K562 (cell line): ENCODE results near the gene RABGAP1. TPM values are rescaled to one million over a fixed set of nuclear protein-coding genes. Genes with fewer than 3 reads are reported as not detected.
A peak's percentile ranks its signal among the peaks of the same experiment; 100 is the strongest.

ENCODE experiments used
- ATAC-seq: fragments of 200-7000 bp; cut with Tn5 transposase; 3 replicates; pipeline ENCODE4 v1.9.1; 2020; ENCODE audit warnings: moderate library complexity
- BruUV-seq: library from RNA; stranded (reverse); fragments of 400-500 nt; replicated peaks from 2 replicates; lab custom pipeline; 2021; lab: Mats Ljungman, UMichigan
- CTCF ChIA-PET: fragments of 300-600 bp; formaldehyde crosslinking; extraction: SDS; loops from one replicate; lab custom pipeline; 2021; ENCODE audit warnings: low intra/inter-chr PET ratio; lab: Yijun Ruan, JAX
- POLR2A ChIA-PET: fragments of 300-600, 350-650 bp; sonication (Branson Sonifier 250); formaldehyde crosslinking; extraction: SDS; loops from one replicate; lab custom pipeline; 2021; ENCODE audit warnings: antibody characterized with exemption, inconsistent platforms; lab: Yijun Ruan, JAX
- DNase-seq, 4 experiments: peaks; one replicate each; pipeline versions ENCODE4 v3.0.0 to v3.0.0-alpha.2; 2011 to 2018; ENCODE audit warnings: low spot score in 3 of 4, mixed read lengths in 3 of 4; ENCODE audit errors: extremely low read depth in 1 of 4
- FAIRE-seq: peaks from 2 replicates; lab custom pipeline; 2011; peaks lifted over from hg19 to GRCh38; lab: Jason Lieb, UNC
- H2AFZ ChIP-seq: 2 replicates; pipeline ENCODE4 v1.6.0; 2011; ENCODE audit warnings: low read depth, low read length, control low read depth, inconsistent platforms
- H3K27ac ChIP-seq: fragments of 200-600 bp; 3 replicates; pipeline ENCODE4 v1.8.0; 2011; ENCODE audit warnings: low read depth, mild to moderate bottlenecking, control low read depth, inconsistent platforms, low read length, moderate library complexity, mixed read lengths; ENCODE audit errors: extremely low read depth
- H3K27me3 ChIP-seq, 2 experiments: fragments of 300-600 bp in 1 of 2; 2 replicates in 1 of 2; 3 replicates in 1 of 2; pipeline versions ENCODE4 v1.6.0 to v1.8.0; 2011; ENCODE audit warnings: inconsistent platforms in 2 of 2, low read length in 2 of 2, mild to moderate bottlenecking in 1 of 2, mixed read lengths in 1 of 2, moderate library complexity in 1 of 2; ENCODE audit not compliant: control insufficient read depth in 2 of 2, insufficient read depth in 2 of 2
- H3K36me3 ChIP-seq: fragments of 300-600 bp; 3 replicates; pipeline ENCODE4 v1.8.0; 2011; ENCODE audit warnings: mild to moderate bottlenecking, low read length, inconsistent platforms; ENCODE audit not compliant: control insufficient read depth, insufficient read depth
- H3K4me1 ChIP-seq, 2 experiments: fragments of 200-600 bp in 1 of 2; replicated peaks in 1 of 2; 2 replicates in 1 of 2; 3 replicates in 1 of 2; pipeline versions ENCODE4 v1.5.1 to v1.8.0; 2011; ENCODE audit warnings: inconsistent platforms in 2 of 2, low read length in 2 of 2, mild to moderate bottlenecking in 1 of 2, mixed read lengths in 1 of 2, moderate library complexity in 1 of 2; ENCODE audit not compliant: control insufficient read depth in 2 of 2, insufficient read depth in 2 of 2
- H3K4me2 ChIP-seq: 2 replicates; pipeline ENCODE4 v1.6.1; 2011; ENCODE audit warnings: low read length, control low read depth, inconsistent platforms, mixed read lengths; ENCODE audit not compliant: insufficient read depth
- H3K4me3 ChIP-seq: fragments of 200-600 bp; sonication (generic), shearing (Covaris generic); 2 replicates; pipeline ENCODE4 v1.5.1; 2016; ENCODE audit warnings: control low read depth, inconsistent platforms
- H3K79me2 ChIP-seq: fragments of 200-600 bp; 3 replicates; pipeline ENCODE4 v1.8.0; 2011; ENCODE audit warnings: low read length, inconsistent platforms; ENCODE audit not compliant: control insufficient read depth, insufficient read depth
- H3K9ac ChIP-seq, 2 experiments: 2 replicates each; pipeline versions ENCODE4 v1.6.0 to v1.6.1; 2011; ENCODE audit warnings: low read depth in 2 of 2, low read length in 2 of 2, control low read depth in 1 of 2, inconsistent platforms in 1 of 2, mild to moderate bottlenecking in 1 of 2, mixed read lengths in 1 of 2; ENCODE audit not compliant: insufficient read depth in 1 of 2
- H3K9me1 ChIP-seq: one replicate; pipeline ENCODE4 v1.6.0; 2011; ENCODE audit warnings: inconsistent platforms, mild to moderate bottlenecking, low read length, moderate library complexity; ENCODE audit not compliant: control insufficient read depth, insufficient read depth
- H3K9me3 ChIP-seq: replicated peaks from 2 replicates; pipeline ENCODE4 v1.5.1; 2011; ENCODE audit warnings: low read depth, low read length, inconsistent platforms; ENCODE audit not compliant: control insufficient read depth, insufficient read depth
- H4K20me1 ChIP-seq: replicated peaks from 2 replicates; pipeline ENCODE4 v1.6.1; 2011; ENCODE audit warnings: low read length, inconsistent platforms, mixed read lengths; ENCODE audit not compliant: control insufficient read depth, insufficient read depth
- BDP1 ChIP-seq: IDR thresholded peaks from 3 replicates; pipeline ENCODE4 v1.6.1; 2011; ENCODE audit not compliant: insufficient read length, insufficient read depth
- REST ChIP-seq, 2 experiments: fragments of 450-650 bp; formaldehyde crosslinking in 1 of 2; IDR thresholded peaks; 2 replicates each; pipeline versions ENCODE4 v1.4.0 to v1.6.1; 2014 to 2020; ENCODE audit warnings: mild to moderate bottlenecking in 2 of 2, borderline replicate concordance in 1 of 2, low read depth in 1 of 2
- TAF7 ChIP-seq: fragments of 450-650 bp; IDR thresholded peaks from 2 replicates; pipeline ENCODE4 v1.6.1; 2016; ENCODE audit warnings: missing genetic modification characterization, missing compliant biosample characterization
- TCF3 ChIP-seq: sonication (generic); formaldehyde crosslinking; IDR thresholded peaks from 2 replicates; pipeline ENCODE4 v1.4.0; 2020; ENCODE audit warnings: mild to moderate bottlenecking, missing genetic modification reagents
- TFAP4 ChIP-seq: sonication (generic); formaldehyde crosslinking; IDR thresholded peaks from 2 replicates; pipeline ENCODE4 v1.8.0; 2022; ENCODE audit warnings: missing genetic modification reagents, mild to moderate bottlenecking, moderate library complexity, borderline replicate concordance
- WGBS: fragments of 100-300 bp; shearing (Covaris generic); methylation state at CpG from one replicate; pipeline ENCODE4 v1.1.6; 2016; ENCODE audit warnings: low coverage, mixed read lengths; ENCODE audit not compliant: insufficient coverage; ENCODE audit errors: missing lambda C conversion rate; 5-methylcytosine and 5-hydroxymethylcytosine counted together
- in situ Hi-C: fragments of 300-500 bp; cut with MboI; formaldehyde crosslinking; loops from 4 replicates; pipeline ENCODE4 v1.15.0; 2018; ENCODE audit warnings: inconsistent platforms, mixed read lengths
- intact Hi-C: fragments of 100-400 bp; cut with micrococcal nuclease; formaldehyde crosslinking; loops from 2 replicates; pipeline ENCODE4 v1.14.2; 2022
- polyA plus RNA-seq, 8 experiments: library from polyadenylated mRNA; depleted of rRNA in 4 of 8; stranded (reverse) in 5 of 8; unstranded in 3 of 8; fragments of >200 nt; fragmentation: Nextera tagmentation in 2 of 8; fragmentation: Illumina TruSeq in 1 of 8; extraction: Ambion mirVana in 2 of 8; extraction: Trizol in 1 of 8; gene quantifications; 2 replicates each; pipeline versions ENCODE4 v1.2.1 to v1.2.3, GENCODE V29; 2011 to 2014; ENCODE audit warnings: inconsistent platforms in 1 of 8, missing spikeins in 1 of 8
- total RNA-seq, 7 experiments: library from RNA; depleted of rRNA in 6 of 7; stranded (reverse); fragments of >200 nt in 6 of 7; fragmentation: Illumina TruSeq in 2 of 7; extraction: Trizol in 2 of 7; gene quantifications; 2 replicates each; pipeline versions ENCODE4 v1.2.1 to v1.2.3, GENCODE V29; 2011 to 2021; ENCODE audit warnings: low replicate concordance in 1 of 7

The RABGAP1 gene
- total and polyA plus RNA-seq, 9 of the 15 experiments (the other 6 are each of a cell fraction or from before 2014, with no cell fraction given), result 1.5 to 22.7 (median 13.1) TPM

- TF ChIP-seq TFAP4 (CRISPR knock-in tag) (no peak), TCF3 (peak; percentile 43; the same call in 1 of the 2 replicates), TAF7 (tag) (no peak)
- TF ChIP-seq, all 486 proteins: peak for 5
Measured at GRCh38 chr9:122923947-122924346, 16.9 kb upstream of the RABGAP1 start (continued).

- intact Hi-C loops (no loop called here), in situ Hi-C loops (no loop called here)
- Histone ChIP-seq H3K9ac (no peak overlapping the region), H3K4me1 (peaks cover 7 to 9% of the 10 kb centered on the region in 2 experiments; a peak in 3 of 5 replicates), H3K9me3 (no peaks in the 10 kb centered on the region), H3K4me3 (no peak overlapping the region), H2AFZ (no peak overlapping the region), H3K4me2 (peak overlapping the region; percentile 89), H3K9me1 (peaks cover 4% of the 10 kb centered on the region), H4K20me1 (no peaks in the 10 kb centered on the region), H3K36me3 (peaks cover 11% of the 10 kb centered on the region; the same call in 2 of the 3 replicates)
- 38% methylated on average over 1 of the region's 1 CpG for WGBS
- no TSS peak for BruUV-seq
- DNase-seq (no peak), FAIRE-seq (no peak)
- POLR2A ChIA-PET, result interaction anchor here (0.9 to 1.6 kb wide), 7 partner anchors 9 to 52 kb away, joined by 3 to 11 read pairs (median 3); partner anchors contain the start of genes RABGAP1, RC3H2 and ZBTB6
- no peak for TF ChIP-seq BDP1
- TF ChIP-seq REST (IDR thresholded peaks at IDR 0.05; ENCODE audit: borderline replicate concordance), result peak; percentile 30; the same call in 1 of the 2 replicates
- no peak for TF ChIP-seq REST (CRISPR knock-in tag; IDR thresholded peaks at IDR 0.05; ENCODE audit: low read depth)
- TF ChIP-seq, all 486 proteins: peak for 1
- Histone ChIP-seq H3K27me3 (no peaks in the 10 kb centered on the region), H3K79me2 (peaks cover 62% of the 10 kb centered on the region), H3K27ac (no peak overlapping the region)
- no peak for ATAC-seq
- CTCF ChIA-PET, result no interaction called here
Measured at GRCh38 chr9:122929796-122930354, 10.9 kb upstream of the RABGAP1 start.
